ENCODE results near the gene ADAMTS16.

Gene ADAMTS16

DNA sequence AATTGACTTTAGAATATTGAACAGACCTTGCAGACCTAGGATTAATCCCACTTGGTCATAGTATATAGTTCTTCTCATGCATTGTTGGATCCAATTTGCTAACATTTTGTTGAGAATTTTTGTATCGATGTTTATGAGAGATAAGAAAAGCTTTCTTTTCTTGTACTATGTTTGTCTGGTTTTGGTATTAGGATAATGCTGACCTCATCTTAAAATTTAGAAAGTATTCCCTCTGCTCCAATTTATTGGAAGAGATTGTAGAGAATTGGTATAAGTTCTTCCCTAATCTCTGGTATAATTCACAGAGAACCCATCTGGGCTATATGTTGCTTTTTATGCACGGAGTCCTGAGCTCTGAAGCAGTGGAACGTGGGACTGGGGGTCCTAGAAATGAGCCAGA lies 67.7 kb downstream of the ADAMTS16 start:
- TF ChIP-seq POLR2A (IDR thresholded peaks at IDR 0.05; ENCODE audit: low read depth, low read length) (no peak), PAX5 (IDR thresholded peaks at IDR 0.05; ENCODE audit: insufficient read depth, low read length, severe bottlenecking) (no peak), TAF1 (IDR thresholded peaks at IDR 0.05; ENCODE audit: low read depth, low read length) (no peak), SPI1 (IDR thresholded peaks at IDR 0.05; ENCODE audit: low read depth, low read length) (no peak), POLR2AphosphoS5 (IDR thresholded peaks at IDR 0.05; ENCODE audit: low read depth, low read length) (no peak), POU2F2 (IDR thresholded peaks at IDR 0.05; ENCODE audit: low read depth, low read length) (no peak)
- FAIRE-seq (no peak), DNase-seq (ENCODE audit: insufficient read length, low spot score) (no peak)

DNA sequence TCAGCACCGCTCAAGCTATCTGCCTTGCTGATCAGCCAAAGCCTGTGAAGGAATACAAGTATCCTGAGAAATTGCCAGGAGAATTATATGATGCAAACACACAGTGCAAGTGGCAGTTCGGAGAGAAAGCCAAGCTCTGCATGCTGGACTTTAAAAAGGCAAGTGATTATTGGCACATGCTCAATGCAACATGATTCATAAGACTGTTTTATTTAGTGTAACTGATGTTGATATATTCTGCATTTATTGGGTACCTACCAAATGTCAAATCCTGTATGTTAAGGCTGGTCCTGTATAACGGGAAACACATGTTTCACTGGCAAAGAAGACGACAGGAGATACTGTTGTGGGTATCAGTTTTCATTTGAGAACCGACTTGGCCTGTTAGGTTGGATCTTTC lies 69.0 kb downstream of the ADAMTS16 start:
- DNase-seq (ENCODE audit: insufficient read length, low spot score) (no peak), FAIRE-seq (no peak)
- no peak for TF ChIP-seq PAX5 (IDR thresholded peaks at IDR 0.05; ENCODE audit: insufficient read depth, low read length, severe bottlenecking)
- TF ChIP-seq TAF1 (IDR thresholded peaks at IDR 0.05; ENCODE audit: low read depth, low read length): no peak
- no peak for TF ChIP-seq POLR2AphosphoS5 (IDR thresholded peaks at IDR 0.05; ENCODE audit: low read depth, low read length)
- no peak for TF ChIP-seq POLR2A (IDR thresholded peaks at IDR 0.05; ENCODE audit: low read depth, low read length)
- TF ChIP-seq SPI1 (IDR thresholded peaks at IDR 0.05; ENCODE audit: low read depth, low read length): no peak
- no peak for TF ChIP-seq POU2F2 (IDR thresholded peaks at IDR 0.05; ENCODE audit: low read depth, low read length)

- no peak for FAIRE-seq
- TF ChIP-seq POLR2A (IDR thresholded peaks at IDR 0.05; ENCODE audit: low read depth, low read length) (no peak), POLR2AphosphoS5 (IDR thresholded peaks at IDR 0.05; ENCODE audit: low read depth, low read length) (no peak)
- no peak for DNase-seq (ENCODE audit: insufficient read length, low spot score)
Observed at GRCh38 chr5:5209510-5210286, 69.6 kb downstream of the ADAMTS16 start.

- DNase-seq (ENCODE audit: insufficient read length, low spot score): no peak
- TF ChIP-seq SPI1 (IDR thresholded peaks at IDR 0.05; ENCODE audit: low read depth, low read length): peak; percentile 92
- TF ChIP-seq POU2F2 (IDR thresholded peaks at IDR 0.05; ENCODE audit: low read depth, low read length): no peak
- no peak for FAIRE-seq
Observed at GRCh38 chr5:5217371-5217770, 77.2 kb downstream of the ADAMTS16 start.

GRCh38 chr5:5218396-5218795 lies 78.3 kb downstream of the ADAMTS16 start:
- DNase-seq (ENCODE audit: insufficient read length, low spot score) (no peak), FAIRE-seq (no peak)
- no peak for TF ChIP-seq POLR2AphosphoS5 (IDR thresholded peaks at IDR 0.05; ENCODE audit: low read depth, low read length)
- no peak for TF ChIP-seq PAX5 (IDR thresholded peaks at IDR 0.05; ENCODE audit: insufficient read depth, low read length, severe bottlenecking)
- TF ChIP-seq POU2F2 (IDR thresholded peaks at IDR 0.05; ENCODE audit: low read depth, low read length): no peak
- no peak for TF ChIP-seq SPI1 (IDR thresholded peaks at IDR 0.05; ENCODE audit: low read depth, low read length)
- TF ChIP-seq POLR2A (IDR thresholded peaks at IDR 0.05; ENCODE audit: low read depth, low read length): no peak
- no peak for TF ChIP-seq TAF1 (IDR thresholded peaks at IDR 0.05; ENCODE audit: low read depth, low read length)

GRCh38 chr5:5219541-5219940 lies 79.4 kb downstream of the ADAMTS16 start:
- DNase-seq (ENCODE audit: insufficient read length, low spot score) (no peak), FAIRE-seq (no peak)

DNA sequence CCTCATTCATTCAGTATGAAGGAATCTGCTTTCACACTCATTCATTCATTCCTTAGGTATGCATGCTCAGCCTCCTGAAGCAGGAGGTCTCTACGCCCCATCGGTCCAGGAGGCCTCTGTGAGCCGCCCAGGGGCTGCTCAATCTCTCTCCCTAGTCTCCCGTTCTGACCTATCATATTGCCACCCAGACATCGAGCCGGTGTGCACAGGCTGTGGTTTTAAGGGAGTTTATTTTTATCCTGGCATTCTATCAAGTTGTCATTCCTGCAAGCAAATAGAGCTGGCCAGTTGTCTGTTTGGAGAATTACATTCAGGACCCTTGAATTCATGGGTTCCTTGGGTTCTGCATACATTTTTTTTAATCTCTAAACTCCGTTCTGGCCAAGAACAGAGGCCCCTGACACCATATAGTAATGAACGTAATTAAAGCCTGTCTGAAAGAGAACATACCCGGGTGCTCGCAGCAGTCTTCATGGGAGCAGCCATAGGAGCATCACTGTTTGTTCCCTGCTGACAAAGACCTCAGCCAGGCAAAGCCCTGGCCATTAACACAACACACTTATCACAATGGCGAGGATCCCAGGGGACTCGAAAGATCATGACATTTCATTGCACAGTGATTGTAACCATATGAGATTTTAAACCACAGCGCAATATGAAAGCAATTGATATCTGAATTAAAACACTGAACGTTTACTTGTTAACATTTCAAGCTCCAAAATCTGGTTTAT lies 80.9 kb downstream of the ADAMTS16 start:
- FAIRE-seq (no peak), DNase-seq (ENCODE audit: insufficient read length, low spot score) (no peak)
- no peak for TF ChIP-seq POLR2A (IDR thresholded peaks at IDR 0.05; ENCODE audit: low read depth, low read length)
- TF ChIP-seq TAF1 (IDR thresholded peaks at IDR 0.05; ENCODE audit: low read depth, low read length): no peak
- TF ChIP-seq POU2F2 (IDR thresholded peaks at IDR 0.05; ENCODE audit: low read depth, low read length): no peak
- TF ChIP-seq SPI1 (IDR thresholded peaks at IDR 0.05; ENCODE audit: low read depth, low read length): no peak
- no peak for TF ChIP-seq PAX5 (IDR thresholded peaks at IDR 0.05; ENCODE audit: insufficient read depth, low read length, severe bottlenecking)
- no peak for TF ChIP-seq POLR2AphosphoS5 (IDR thresholded peaks at IDR 0.05; ENCODE audit: low read depth, low read length)

More at GRCh38 chr5:5219541-5219940, 79.4 kb downstream of the ADAMTS16 start:
- no peak for TF ChIP-seq PAX5 (IDR thresholded peaks at IDR 0.05; ENCODE audit: insufficient read depth, low read length, severe bottlenecking)
- no peak for TF ChIP-seq SPI1 (IDR thresholded peaks at IDR 0.05; ENCODE audit: low read depth, low read length)
- TF ChIP-seq TAF1 (IDR thresholded peaks at IDR 0.05; ENCODE audit: low read depth, low read length): no peak
- no peak for TF ChIP-seq POLR2AphosphoS5 (IDR thresholded peaks at IDR 0.05; ENCODE audit: low read depth, low read length)
- no peak for TF ChIP-seq POLR2A (IDR thresholded peaks at IDR 0.05; ENCODE audit: low read depth, low read length)
- no peak for TF ChIP-seq POU2F2 (IDR thresholded peaks at IDR 0.05; ENCODE audit: low read depth, low read length)

- DNase-seq (ENCODE audit: insufficient read length, low spot score): no peak
- FAIRE-seq: no peak
- TF ChIP-seq POU2F2 (IDR thresholded peaks at IDR 0.05; ENCODE audit: low read depth, low read length): no peak
- TF ChIP-seq POLR2AphosphoS5 (IDR thresholded peaks at IDR 0.05; ENCODE audit: low read depth, low read length): no peak
- no peak for TF ChIP-seq TAF1 (IDR thresholded peaks at IDR 0.05; ENCODE audit: low read depth, low read length)
- TF ChIP-seq PAX5 (IDR thresholded peaks at IDR 0.05; ENCODE audit: insufficient read depth, low read length, severe bottlenecking): no peak
- no peak for TF ChIP-seq SPI1 (IDR thresholded peaks at IDR 0.05; ENCODE audit: low read depth, low read length)
- TF ChIP-seq POLR2A (IDR thresholded peaks at IDR 0.05; ENCODE audit: low read depth, low read length): no peak
Observed at GRCh38 chr5:5221724-5222123, 81.6 kb downstream of the ADAMTS16 start.

DNA sequence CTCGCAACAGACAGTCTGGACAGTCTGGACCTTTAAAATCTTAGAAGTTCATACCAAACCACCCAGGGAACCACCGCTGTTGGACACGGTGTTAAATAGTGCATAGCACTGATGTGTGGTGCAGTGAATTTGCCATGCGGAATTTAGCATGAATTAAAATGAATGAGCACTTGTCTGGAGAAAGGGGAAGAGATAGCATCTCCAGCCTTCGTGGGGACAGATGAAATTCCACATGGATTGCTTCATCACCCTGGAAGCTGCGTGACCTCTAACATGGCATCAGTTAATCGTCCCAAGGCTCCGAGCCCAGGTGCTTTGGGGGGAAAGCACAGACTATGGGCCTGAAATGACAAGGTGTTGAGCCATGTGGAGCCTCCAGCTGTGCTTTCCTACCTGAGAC lies 91.4 kb downstream of the ADAMTS16 start:
- FAIRE-seq (no peak), DNase-seq (ENCODE audit: insufficient read length, low spot score) (no peak)
- TF ChIP-seq TAF1 (IDR thresholded peaks at IDR 0.05; ENCODE audit: low read depth, low read length): no peak
- TF ChIP-seq POLR2AphosphoS5 (IDR thresholded peaks at IDR 0.05; ENCODE audit: low read depth, low read length): no peak
- no peak for TF ChIP-seq PAX5 (IDR thresholded peaks at IDR 0.05; ENCODE audit: insufficient read depth, low read length, severe bottlenecking)
- no peak for TF ChIP-seq POLR2A (IDR thresholded peaks at IDR 0.05; ENCODE audit: low read depth, low read length)
- no peak for TF ChIP-seq POU2F2 (IDR thresholded peaks at IDR 0.05; ENCODE audit: low read depth, low read length)
- TF ChIP-seq SPI1 (IDR thresholded peaks at IDR 0.05; ENCODE audit: low read depth, low read length): no peak
